Neural progenitor cell (in vitro differentiated cells): ENCODE measurements around the gene CAPS2.

Experiments used
- CTCF ChIP-seq: fragments of 200-600 bp; sonication (generic); IDR thresholded peaks from 2 replicates; pipeline ENCODE4 v1.5.1; 2017; ENCODE audit warnings: antibody characterized with exemption, mild to moderate bottlenecking
- EZH2phosphoT487 ChIP-seq: fragments of 200-600 bp; sonication (generic); IDR thresholded peaks from 2 replicates; pipeline ENCODE4 v1.6.1; 2017; ENCODE audit warnings: antibody characterized with exemption

GRCh38 chr12:75275702-75276101, 54.4 kb downstream of the CAPS2 start:
- TF ChIP-seq CTCF (no peak), EZH2phosphoT487 (no peak)
